GM19351 (cell line): Measurements from ENCODE around the gene GALNT16.

Source experiments
- ATAC-seq: cut with Tn5 transposase; IDR thresholded peaks from one replicate; pipeline ENCODE4 v1.9.1; 2021; ENCODE audit warnings: mild to moderate bottlenecking, moderate library complexity; ENCODE audit not compliant: unreplicated experiment

Gene GALNT16

GRCh38 chr14:69316449-69317101 lies 56.6 kb downstream of the GALNT16 start:
- ATAC-seq = no peak

- no peak for ATAC-seq
Measured at GRCh38 chr14:69317102-69317755, 57.3 kb downstream of the GALNT16 start.

- no peak for ATAC-seq
Measured at GRCh38 chr14:69317780-69318179, 57.8 kb downstream of the GALNT16 start.

GRCh38 chr14:69318241-69318640 lies 58.3 kb downstream of the GALNT16 start:
- no peak for ATAC-seq

- ATAC-seq = no peak
Measured at GRCh38 chr14:69318901-69319475, 59.0 kb downstream of the GALNT16 start.

- ATAC-seq = no peak
Measured at GRCh38 chr14:69319911-69320310, 60.0 kb downstream of the GALNT16 start.

GRCh38 chr14:69320581-69321365 lies 60.8 kb downstream of the GALNT16 start:
- no peak for ATAC-seq

GRCh38 chr14:69321601-69322330 lies 61.8 kb downstream of the GALNT16 start:
- ATAC-seq = no peak

GRCh38 chr14:69323266-69323998 lies 63.5 kb downstream of the GALNT16 start:
- no peak for ATAC-seq

- ATAC-seq = no peak
Measured at GRCh38 chr14:69323999-69324282, 64.0 kb downstream of the GALNT16 start.

GRCh38 chr14:69324341-69324931 lies 64.5 kb downstream of the GALNT16 start:
- ATAC-seq = no peak

GRCh38 chr14:69325086-69325485 lies 65.1 kb downstream of the GALNT16 start:
- no peak for ATAC-seq

GRCh38 chr14:69325646-69326265 lies 65.8 kb downstream of the GALNT16 start:
- ATAC-seq = no peak

- no peak for ATAC-seq
Measured at GRCh38 chr14:69326611-69327010, 66.7 kb downstream of the GALNT16 start.

GRCh38 chr14:69327507-69327906 lies 67.5 kb downstream of the GALNT16 start:
- ATAC-seq = no peak

GRCh38 chr14:69328317-69328716 lies 68.4 kb downstream of the GALNT16 start:
- ATAC-seq = no peak

- ATAC-seq = no peak
Measured at GRCh38 chr14:69328765-69329164, 68.8 kb downstream of the GALNT16 start.

- no peak for ATAC-seq
Measured at GRCh38 chr14:69331206-69331605, 71.2 kb downstream of the GALNT16 start.

- no peak for ATAC-seq
Measured at GRCh38 chr14:69332782-69333395, 72.9 kb downstream of the GALNT16 start.
